CD4-positive, alpha-beta T cell (primary cell): Measurements from ENCODE around the gene MORN3. TPM values are rescaled to one million over a fixed set of nuclear protein-coding genes. Genes with fewer than 3 reads are reported as not detected.
A peak's percentile ranks its signal among the peaks of the same experiment; 100 is the strongest.

Source experiments
- ATAC-seq: fragments of 200-7000 bp; cut with Tn5 transposase; one replicate; pipeline ENCODE4 v1.10.0; 2022; ENCODE audit warnings: mild to moderate bottlenecking; ENCODE audit not compliant: poor library complexity
- CTCF ChIA-PET: fragments of 350-600 bp; sonication (Branson Sonifier 250); formaldehyde crosslinking; loops from one replicate; lab custom pipeline; 2021; ENCODE audit warnings: antibody characterized with exemption, inconsistent platforms; lab: Charles Lee
- POLR2A ChIA-PET: fragments of 350-600 bp; sonication (Branson Sonifier 250); formaldehyde crosslinking; loops from one replicate; lab custom pipeline; 2021; ENCODE audit warnings: antibody characterized with exemption, inconsistent platforms; lab: Charles Lee
- DNase-seq, 14 experiments: peaks; one replicate each; pipeline ENCODE4 v3.0.0-alpha.2; 2013 to 2020; ENCODE audit warnings: mixed read lengths in 2 of 14
- H3K27ac ChIP-seq, 2 donors: one replicate each; pipeline versions ENCODE4 v1.5.1 to v1.7.0; 2013; ENCODE audit warnings: low read length in 2 of 2, low read depth in 1 of 2, mild to moderate bottlenecking in 1 of 2
- H3K27me3 ChIP-seq, 2 experiments: 1 replicate in 1 of 2; 2 replicates in 1 of 2; pipeline versions ENCODE4 v1.6.1 to v1.7.0; 2013; ENCODE audit warnings: low read length in 2 of 2, control low read depth in 1 of 2, mild to moderate bottlenecking in 1 of 2, moderate library complexity in 1 of 2; ENCODE audit not compliant: insufficient read depth in 2 of 2, control insufficient read depth in 1 of 2
- H3K36me3 ChIP-seq: one replicate; pipeline ENCODE4 v1.6.1; 2013; ENCODE audit warnings: low read length, control low read depth; ENCODE audit not compliant: insufficient read depth
- H3K4me1 ChIP-seq: one replicate; pipeline ENCODE4 v1.6.1; 2013; ENCODE audit warnings: low read length, control low read depth; ENCODE audit not compliant: insufficient read depth
- H3K4me3 ChIP-seq: one replicate; pipeline ENCODE4 v1.5.1; 2013; ENCODE audit warnings: mild to moderate bottlenecking, low read length, moderate library complexity
- H3K9me3 ChIP-seq, 2 experiments: 1 replicate in 1 of 2; 2 replicates in 1 of 2; pipeline versions ENCODE4 v1.6.1 to v1.7.0; 2013; ENCODE audit warnings: low read length in 2 of 2, mild to moderate bottlenecking in 2 of 2, control low read depth in 1 of 2, moderate library complexity in 1 of 2; ENCODE audit not compliant: control insufficient read depth in 1 of 2, insufficient read depth in 1 of 2
- H3K27ac Mint-ChIP-seq: one replicate; pipeline ENCODE4 v1.8.0; 2020; ENCODE audit warnings: mixed read lengths
- H3K27me3 Mint-ChIP-seq: one replicate; pipeline ENCODE4 v1.8.0; 2021; ENCODE audit warnings: mixed read lengths
- H3K36me3 Mint-ChIP-seq: one replicate; pipeline ENCODE4 v1.8.0; 2021; ENCODE audit warnings: low read depth, mixed read lengths
- H3K4me1 Mint-ChIP-seq: one replicate; pipeline ENCODE4 v1.8.0; 2021; ENCODE audit warnings: low read depth, mixed read lengths
- H3K4me3 Mint-ChIP-seq: one replicate; pipeline ENCODE4 v1.8.0; 2020; ENCODE audit warnings: mild to moderate bottlenecking, mixed read lengths
- H3K9me3 Mint-ChIP-seq: one replicate; pipeline ENCODE4 v1.8.0; 2020; ENCODE audit warnings: mixed read lengths
- intact Hi-C, 2 experiments: fragments of 100-400 bp; cut with DNase I in 1 of 2; cut with micrococcal nuclease in 1 of 2; formaldehyde crosslinking; loops; one replicate each; pipeline versions ENCODE4 v1.15.1 to v1.9.0; 2023 to 2025; cut with DNase I, micrococcal nuclease
- polyA plus RNA-seq, 2 donors: library from polyadenylated mRNA; unstranded; fragments of 120-200 nt; gene quantifications; one replicate each; pipeline ENCODE4 v1.2.1, GENCODE V29; 2013
- total RNA-seq, 174 experiments: library from RNA in 2 of 174; stranded (reverse) in 2 of 174; gene quantifications; one replicate each; pipeline ENCODE4 v1.2.3 and lab custom pipeline; 2021 to 2026
- TF ChIP-seq, protein P1 (sequence below): fragments of 200-600 bp; IDR thresholded peaks from one replicate; pipeline ENCODE4 v1.8.0; 2022; ENCODE audit warnings: antibody characterized with exemption, mild to moderate bottlenecking

MORN3 gene
- 10 to 100 TPM in 1 of 2 experiments, 1 to 10 TPM in 1; 9.8 to 11.9 TPM for total RNA-seq
- polyA plus RNA-seq (2013, experiment 1 of 2) = 7.6 TPM
- polyA plus RNA-seq (2013, experiment 2 of 2) = 10.2 TPM
- total RNA-seq (lab: John Stamatoyannopoulos, UW) = 0.71 to 45.7 (median 17.5) reads per million in 172 experiments

- Mint-ChIP-seq H3K36me3 (peaks cover 12% of the 10 kb centered on the region), H3K4me3 (peak within 1 kb of the TSS; percentile 65), H3K4me1 (peaks cover 60% of the 10 kb centered on the region), H3K27ac (peak within 1 kb of the TSS; percentile 83), H3K27me3 (no peaks in the 10 kb centered on the region), H3K9me3 (no peaks in the 10 kb centered on the region)
- ChIA-PET POLR2A (interaction anchor here (0.6 to 8.5 kb wide), 5 partner anchors 11 to 133 kb away, joined by 3 to 193 read pairs (median 15); partner anchors contain the start of genes KDM2B and ORAI1), CTCF (interaction anchor here (0.6 to 4.9 kb wide), 8 partner anchors 11 to 118 kb away, joined by 3 to 76 read pairs (median 12); partner anchors contain the start of gene ORAI1)
- H3K9me3 ChIP-seq = no peaks in the 10 kb centered on the region
- peaks cover 4% of the 10 kb centered on the region for H3K36me3 ChIP-seq
- peaks cover 77% of the 10 kb centered on the region for H3K4me1 ChIP-seq
- intact Hi-C loops = loop anchor here in 1 of 2 experiments (2.0 kb wide), 1 partner anchor 43 kb away; the partner anchor contains the start of gene ORAI1
- DNase-seq = peak in 1 of 14 experiments; percentile 1
- no peaks in the 10 kb centered on the region for H3K27me3 ChIP-seq
- H3K4me3 ChIP-seq = no peak within 1 kb of the TSS
- ATAC-seq = no peak
- TF ChIP-seq, protein P1, sequence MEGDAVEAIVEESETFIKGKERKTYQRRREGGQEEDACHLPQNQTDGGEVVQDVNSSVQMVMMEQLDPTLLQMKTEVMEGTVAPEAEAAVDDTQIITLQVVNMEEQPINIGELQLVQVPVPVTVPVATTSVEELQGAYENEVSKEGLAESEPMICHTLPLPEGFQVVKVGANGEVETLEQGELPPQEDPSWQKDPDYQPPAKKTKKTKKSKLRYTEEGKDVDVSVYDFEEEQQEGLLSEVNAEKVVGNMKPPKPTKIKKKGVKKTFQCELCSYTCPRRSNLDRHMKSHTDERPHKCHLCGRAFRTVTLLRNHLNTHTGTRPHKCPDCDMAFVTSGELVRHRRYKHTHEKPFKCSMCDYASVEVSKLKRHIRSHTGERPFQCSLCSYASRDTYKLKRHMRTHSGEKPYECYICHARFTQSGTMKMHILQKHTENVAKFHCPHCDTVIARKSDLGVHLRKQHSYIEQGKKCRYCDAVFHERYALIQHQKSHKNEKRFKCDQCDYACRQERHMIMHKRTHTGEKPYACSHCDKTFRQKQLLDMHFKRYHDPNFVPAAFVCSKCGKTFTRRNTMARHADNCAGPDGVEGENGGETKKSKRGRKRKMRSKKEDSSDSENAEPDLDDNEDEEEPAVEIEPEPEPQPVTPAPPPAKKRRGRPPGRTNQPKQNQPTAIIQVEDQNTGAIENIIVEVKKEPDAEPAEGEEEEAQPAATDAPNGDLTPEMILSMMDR = no peak
- H3K27ac ChIP-seq = no peak within 1 kb of the TSS
Observed at GRCh38 chr12:121669521-121669900, at the start of gene MORN3. Gene MORN3, minus strand, starts transcription at chr12:121669654. Its CDS starts 171 bp downstream, at chr12:121669483.

- intact Hi-C loops = no loop called here
- ATAC-seq (no peak), DNase-seq (no peak)
- ChIA-PET POLR2A (no interaction called here), CTCF (interaction anchor here (0.6 to 1.5 kb wide), 2 partner anchors 76 to 494 kb away, joined by 3 to 6 read pairs; no protein-coding TSS in a partner anchor)
- H3K27ac Mint-ChIP-seq = no peak overlapping the region
- no peaks in the 10 kb centered on the region for H3K27me3 Mint-ChIP-seq
- Histone ChIP-seq H3K27me3 (no peaks in the 10 kb centered on the region), H3K27ac (no peak overlapping the region), H3K9me3 (no peaks in the 10 kb centered on the region), H3K4me3 (no peak overlapping the region), H3K36me3 (no peaks in the 10 kb centered on the region), H3K4me1 (peaks cover 4% of the 10 kb centered on the region)
- TF ChIP-seq, protein P1 = no peak
- H3K4me3 Mint-ChIP-seq = no peak overlapping the region
- no peaks in the 10 kb centered on the region for H3K9me3 Mint-ChIP-seq
- peaks cover 3% of the 10 kb centered on the region for H3K4me1 Mint-ChIP-seq
- H3K36me3 Mint-ChIP-seq = no peaks in the 10 kb centered on the region
Observed at GRCh38 chr12:121718653-121719239, 49.3 kb upstream of the MORN3 start.

GRCh38 chr12:121717041-121717699 lies 47.7 kb upstream of the MORN3 start:
- no peaks in the 10 kb centered on the region for H3K9me3 ChIP-seq
- no peaks in the 10 kb centered on the region for H3K9me3 Mint-ChIP-seq
- peaks cover 1% of the 10 kb centered on the region for H3K36me3 Mint-ChIP-seq
- CTCF ChIA-PET = interaction anchor here (0.7 to 1.5 kb wide), 2 partner anchors 13 to 78 kb away, joined by 3 to 6 read pairs; no protein-coding TSS in a partner anchor
- intact Hi-C loops = no loop called here
- TF ChIP-seq, protein P1 = no peak
- no peak overlapping the region for H3K27ac Mint-ChIP-seq
- POLR2A ChIA-PET = no interaction called here
- DNase-seq = no peak
- H3K4me1 ChIP-seq = peaks cover 17% of the 10 kb centered on the region
- no peaks in the 10 kb centered on the region for H3K27me3 ChIP-seq
- H3K4me3 Mint-ChIP-seq = no peak overlapping the region
- ATAC-seq = no peak
- H3K36me3 ChIP-seq = no peaks in the 10 kb centered on the region
- peaks cover 11% of the 10 kb centered on the region for H3K4me1 Mint-ChIP-seq
- no peak overlapping the region for H3K27ac ChIP-seq
- H3K27me3 Mint-ChIP-seq = no peaks in the 10 kb centered on the region
- H3K4me3 ChIP-seq = no peak overlapping the region
